Thyroid gland (tissue), 4 donors: ENCODE results near the gene GATAD2A.
"Not testable (repeated sequence)": the region's sequence is repeated elsewhere in the genome, so short reads cannot be mapped to it uniquely, and the experiment has no call there.

ENCODE experiments used
- CTCF ChIP-seq, 6 experiments: fragments of 200-600 bp in 3 of 6; fragments of 450-650 bp in 3 of 6; sonication (generic) in 3 of 6; IDR thresholded peaks; one replicate each; pipeline ENCODE4 v1.5.1; 2016 to 2019; ENCODE audit warnings: antibody characterized with exemption in 6 of 6, mild to moderate bottlenecking in 2 of 6, inconsistent platforms in 1 of 6, moderate library complexity in 1 of 6
- POLR2A ChIP-seq, 2 donors: fragments of 450-650 bp; IDR thresholded peaks; one replicate each; pipeline ENCODE4 v1.6.1; 2017; ENCODE audit warnings: antibody characterized with exemption in 2 of 2, mild to moderate bottlenecking in 2 of 2, moderate library complexity in 1 of 2

DNA sequence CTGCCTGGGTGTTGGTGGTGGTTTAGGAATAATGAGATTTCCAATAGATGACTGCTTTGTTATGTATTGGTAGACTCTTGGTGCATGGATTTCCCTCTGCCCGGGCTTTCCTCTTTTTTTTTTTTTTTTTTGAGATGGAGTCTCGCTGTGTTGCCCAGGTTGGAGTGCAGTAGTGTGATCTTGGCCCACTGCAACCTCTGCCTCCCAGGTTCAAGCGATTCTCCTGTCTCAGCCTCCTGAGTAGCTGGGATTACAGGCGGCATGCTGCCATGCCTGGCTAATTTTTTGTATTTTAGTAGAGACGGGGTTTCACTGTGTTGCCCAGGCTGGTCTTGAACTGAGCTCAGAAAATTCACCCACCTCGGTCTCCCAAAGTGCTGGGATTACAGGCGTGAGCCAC, 11.1 kb upstream of the GATAD2A start:
- not testable (repeated sequence) for TF ChIP-seq CTCF, POLR2A (IDR thresholded peaks at IDR 0.05)
